ENCODE data around the gene HS3ST5. TPM values are rescaled to one million over a fixed set of nuclear protein-coding genes. Genes with fewer than 3 reads are reported as not detected.

HS3ST5 gene
- total and polyA plus RNA-seq, 8 donors: 0.05 to 2.2 TPM; not detected in 6

GRCh38 chr6:114068771-114069170 is 274.1 kb downstream of the HS3ST5 start:
- H3K36me3 ChIP-seq: no peaks in the 10 kb centered on the region
- H3K27ac ChIP-seq: no peak overlapping the region
- H3K4me3 ChIP-seq: no peak overlapping the region
- H3K27me3 ChIP-seq: no peaks in the 10 kb centered on the region
- no peaks in the 10 kb centered on the region for H3K9me3 ChIP-seq
- no peak for TF ChIP-seq POLR2A (IDR thresholded peaks at IDR 0.05)
- TF ChIP-seq POLR2AphosphoS5 (IDR thresholded peaks at IDR 0.05): no peak
- no peak for TF ChIP-seq CTCF (IDR thresholded peaks at IDR 0.05)
- no peak for TF ChIP-seq EP300 (IDR thresholded peaks at IDR 0.05)
- H3K4me1 ChIP-seq: no peaks in the 10 kb centered on the region
- WGBS, 5 donors: 59 to 76% (median 72%) methylated on average over 3 of the region's 3 CpGs
- intact Hi-C loops (cut with DNase I; ENCODE audit: low total_unique reads): no loop called here
- DNase-seq: peak in 1 of 2 donors; percentile 16

GRCh38 chr6:114068116-114068515 is 274.7 kb downstream of the HS3ST5 start:
- Histone ChIP-seq H3K4me3 (no peak overlapping the region), H3K36me3 (no peaks in the 10 kb centered on the region), H3K27me3 (no peaks in the 10 kb centered on the region), H3K4me1 (no peaks in the 10 kb centered on the region), H3K9me3 (no peaks in the 10 kb centered on the region), H3K27ac (no peak overlapping the region)
- DNase-seq: peak in 1 of 2 donors; percentile 25
- 90 to 96% (median 92%) methylated on average over 2 of the region's 2 CpGs for WGBS, 5 donors
- intact Hi-C loops (cut with DNase I; ENCODE audit: low total_unique reads): no loop called here
- TF ChIP-seq POLR2A (IDR thresholded peaks at IDR 0.05) (no peak), POLR2AphosphoS5 (IDR thresholded peaks at IDR 0.05) (no peak), EP300 (IDR thresholded peaks at IDR 0.05) (no peak), CTCF (IDR thresholded peaks at IDR 0.05) (no peak)

- Histone ChIP-seq H3K36me3 (no peaks in the 10 kb centered on the region), H3K9me3 (no peaks in the 10 kb centered on the region), H3K27ac (no peak overlapping the region), H3K4me3 (no peak overlapping the region), H3K27me3 (no peaks in the 10 kb centered on the region), H3K4me1 (no peaks in the 10 kb centered on the region)
- 73 to 87% (median 87%) methylated on average over 2 of the region's 2 CpGs for WGBS, 5 donors
- intact Hi-C loops (cut with DNase I; ENCODE audit: low total_unique reads): no loop called here
- no peak for TF ChIP-seq POLR2A (IDR thresholded peaks at IDR 0.05)
- no peak for TF ChIP-seq CTCF (IDR thresholded peaks at IDR 0.05)
- TF ChIP-seq EP300 (IDR thresholded peaks at IDR 0.05): no peak
- TF ChIP-seq POLR2AphosphoS5 (IDR thresholded peaks at IDR 0.05): no peak
- DNase-seq: no peak
Observed at GRCh38 chr6:114064862-114065261, 278.0 kb downstream of the HS3ST5 start.

GRCh38 chr6:114063956-114064355 is 278.9 kb downstream of the HS3ST5 start:
- Histone ChIP-seq H3K9me3 (no peaks in the 10 kb centered on the region), H3K36me3 (no peaks in the 10 kb centered on the region), H3K4me1 (no peaks in the 10 kb centered on the region), H3K4me3 (no peak overlapping the region), H3K27me3 (no peaks in the 10 kb centered on the region), H3K27ac (no peak overlapping the region)
- intact Hi-C loops (cut with DNase I; ENCODE audit: low total_unique reads): no loop called here
- TF ChIP-seq POLR2AphosphoS5 (IDR thresholded peaks at IDR 0.05) (no peak), CTCF (IDR thresholded peaks at IDR 0.05) (no peak), POLR2A (IDR thresholded peaks at IDR 0.05) (no peak), EP300 (IDR thresholded peaks at IDR 0.05) (no peak)
- WGBS, 5 donors: 85 to 98% (median 91%) methylated on average over 1 of the region's 1 CpG
- no peak for DNase-seq

Measured in stomach (tissue), 9 donors.